RWPE2 (cell line): ENCODE data around the gene LRRC74B.

Source experiments
- ATAC-seq: fragments of 200-7000 bp; cut with Tn5 transposase; 3 replicates; pipeline ENCODE4 v1.9.1; 2021; ENCODE audit warnings: low read depth
- DNase-seq: peaks from one replicate; pipeline ENCODE4 v3.0.0-alpha.2; 2020; ENCODE audit warnings: low spot score
- H3K27ac ChIP-seq: fragments of 450-650 bp; 2 replicates; pipeline ENCODE4 v1.5.1; 2017; ENCODE audit warnings: mild to moderate bottlenecking; ENCODE audit not compliant: poor library complexity, severe bottlenecking
- H3K27me3 ChIP-seq: fragments of 250-450 bp; sonication (Bioruptor Pico); 2 replicates; pipeline ENCODE4 v1.5.1; 2021; ENCODE audit warnings: mild to moderate bottlenecking, moderate library complexity; ENCODE audit not compliant: insufficient read depth, poor library complexity, severe bottlenecking
- H3K36me3 ChIP-seq: fragments of 250-450 bp; sonication (Bioruptor Pico); 2 replicates; pipeline ENCODE4 v1.5.1; 2020; ENCODE audit warnings: low read depth, mild to moderate bottlenecking, moderate library complexity
- H3K4me1 ChIP-seq: fragments of 250-450 bp; sonication (Bioruptor Pico); 2 replicates; pipeline ENCODE4 v1.5.1; 2021; ENCODE audit warnings: mild to moderate bottlenecking, moderate library complexity; ENCODE audit not compliant: insufficient read depth, poor library complexity, severe bottlenecking
- H3K4me3 ChIP-seq: fragments of 250-450 bp; sonication (Bioruptor Pico); 2 replicates; pipeline ENCODE4 v1.5.1; 2021; ENCODE audit warnings: mild to moderate bottlenecking, moderate library complexity; ENCODE audit not compliant: severe bottlenecking
- H3K9me3 ChIP-seq: fragments of 250-450 bp; sonication (Bioruptor Pico); 2 replicates; pipeline ENCODE4 v1.5.1; 2021; ENCODE audit warnings: mild to moderate bottlenecking, moderate library complexity; ENCODE audit not compliant: severe bottlenecking
- TF ChIP-seq, protein P1 (sequence below): fragments of 450-650 bp; IDR thresholded peaks from one replicate; pipeline ENCODE4 v1.5.1; 2017; ENCODE audit warnings: mild to moderate bottlenecking, moderate library complexity; ENCODE audit not compliant: poor library complexity, severe bottlenecking

The LRRC74B gene

DNA sequence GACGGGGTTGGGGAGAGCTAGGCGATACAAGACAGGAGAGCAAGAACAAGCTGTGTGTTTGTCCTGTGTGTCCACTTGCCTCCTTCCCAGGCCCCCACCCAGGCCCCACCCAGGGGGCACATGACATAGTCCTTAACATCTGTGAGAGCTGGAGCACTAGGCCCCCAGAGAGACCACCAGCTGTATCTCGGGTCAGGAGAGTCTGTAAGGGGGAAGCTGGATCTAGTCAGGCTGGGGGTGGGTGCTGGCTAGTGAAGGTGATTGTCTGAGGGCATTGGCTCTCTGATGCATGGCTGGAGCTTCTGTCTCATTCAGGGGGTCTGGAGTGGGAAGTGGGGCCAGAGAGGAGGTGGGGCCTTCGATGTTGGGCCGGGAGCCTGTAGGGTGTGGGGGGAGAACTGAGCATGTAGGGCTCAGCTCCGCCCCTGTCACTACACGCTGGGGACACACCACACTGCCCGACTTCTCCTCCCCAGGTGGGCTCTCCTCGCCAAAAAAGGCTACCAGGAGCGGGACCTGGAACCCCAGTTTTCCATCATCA lies 30.2 kb upstream of the LRRC74B start:
- Histone ChIP-seq H3K9me3 (no peaks in the 10 kb centered on the region), H3K4me1 (peaks cover 6% of the 10 kb centered on the region), H3K27ac (peak overlapping the region; percentile 41), H3K4me3 (no peak overlapping the region), H3K27me3 (no peaks in the 10 kb centered on the region), H3K36me3 (no peaks in the 10 kb centered on the region)
- TF ChIP-seq, protein P1, sequence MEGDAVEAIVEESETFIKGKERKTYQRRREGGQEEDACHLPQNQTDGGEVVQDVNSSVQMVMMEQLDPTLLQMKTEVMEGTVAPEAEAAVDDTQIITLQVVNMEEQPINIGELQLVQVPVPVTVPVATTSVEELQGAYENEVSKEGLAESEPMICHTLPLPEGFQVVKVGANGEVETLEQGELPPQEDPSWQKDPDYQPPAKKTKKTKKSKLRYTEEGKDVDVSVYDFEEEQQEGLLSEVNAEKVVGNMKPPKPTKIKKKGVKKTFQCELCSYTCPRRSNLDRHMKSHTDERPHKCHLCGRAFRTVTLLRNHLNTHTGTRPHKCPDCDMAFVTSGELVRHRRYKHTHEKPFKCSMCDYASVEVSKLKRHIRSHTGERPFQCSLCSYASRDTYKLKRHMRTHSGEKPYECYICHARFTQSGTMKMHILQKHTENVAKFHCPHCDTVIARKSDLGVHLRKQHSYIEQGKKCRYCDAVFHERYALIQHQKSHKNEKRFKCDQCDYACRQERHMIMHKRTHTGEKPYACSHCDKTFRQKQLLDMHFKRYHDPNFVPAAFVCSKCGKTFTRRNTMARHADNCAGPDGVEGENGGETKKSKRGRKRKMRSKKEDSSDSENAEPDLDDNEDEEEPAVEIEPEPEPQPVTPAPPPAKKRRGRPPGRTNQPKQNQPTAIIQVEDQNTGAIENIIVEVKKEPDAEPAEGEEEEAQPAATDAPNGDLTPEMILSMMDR = no peak
- ATAC-seq (no peak), DNase-seq (no peak)

DNA sequence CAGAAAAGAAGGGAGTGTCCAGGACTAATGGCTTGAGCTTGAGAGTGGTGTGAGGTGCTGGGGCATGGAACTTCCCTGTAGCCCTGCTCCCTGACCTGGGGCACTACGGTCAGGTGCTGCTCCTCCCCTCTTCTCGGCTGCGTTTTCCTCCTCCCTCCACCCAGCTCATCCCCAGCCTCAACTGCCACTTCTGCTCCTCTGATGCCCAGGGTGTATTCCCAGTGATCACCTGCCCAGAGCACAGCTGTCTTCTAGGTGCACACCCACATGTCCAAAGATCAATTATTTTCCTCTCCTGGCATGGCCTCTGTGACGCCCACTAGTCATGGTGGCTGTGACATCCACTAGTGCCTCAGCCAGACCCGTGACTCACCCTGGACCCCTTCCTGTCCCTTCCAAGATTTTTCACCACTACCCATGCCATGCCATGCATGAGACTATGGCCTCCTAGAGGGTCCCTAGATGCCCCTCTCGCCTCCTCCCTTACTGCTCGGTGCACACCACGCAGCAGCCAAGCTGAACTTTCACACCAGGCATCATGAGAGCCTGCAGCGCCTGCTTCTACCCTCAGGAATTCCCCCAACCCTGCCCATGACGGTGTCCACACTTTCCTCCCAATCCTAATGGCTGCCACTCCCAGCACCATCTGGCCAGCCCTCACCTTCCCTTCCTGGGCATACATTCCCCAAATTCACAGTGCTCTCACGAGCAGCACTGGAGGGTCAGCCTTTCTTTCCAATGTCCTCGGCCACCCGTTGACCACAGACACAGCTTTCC lies 28.9 kb upstream of the LRRC74B start:
- H3K27me3 ChIP-seq = no peaks in the 10 kb centered on the region
- no peak for ATAC-seq

DNA sequence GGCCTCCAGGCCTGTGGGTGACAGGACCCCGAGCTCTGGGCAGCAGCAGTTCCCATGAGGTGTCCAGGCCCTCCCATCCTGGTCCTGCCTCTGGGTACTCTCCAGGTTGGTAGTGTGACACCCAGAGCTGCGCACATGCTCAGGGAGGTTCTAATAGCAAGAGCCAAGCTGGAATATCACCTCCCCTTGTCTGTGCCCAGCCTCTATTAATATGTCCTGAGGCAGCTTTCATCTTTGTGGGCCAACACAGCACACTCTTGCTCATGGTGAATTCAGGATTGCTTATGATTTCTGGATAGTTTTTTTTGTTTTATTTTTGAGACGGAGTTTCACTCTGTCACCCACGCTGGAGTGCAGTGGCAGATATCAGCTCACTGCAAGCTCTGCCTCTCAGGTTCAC lies 27.4 kb upstream of the LRRC74B start:
- peaks cover 6% of the 10 kb centered on the region for H3K4me1 ChIP-seq
- DNase-seq (no peak), ATAC-seq (no peak)
- TF ChIP-seq, protein P1 = no peak
- no peaks in the 10 kb centered on the region for H3K36me3 ChIP-seq
- H3K4me3 ChIP-seq = no peak overlapping the region
- no peaks in the 10 kb centered on the region for H3K27me3 ChIP-seq
- no peaks in the 10 kb centered on the region for H3K9me3 ChIP-seq
- no peak overlapping the region for H3K27ac ChIP-seq

More for the DNA sequence above, 28.9 kb upstream of the LRRC74B start:
- H3K4me1 ChIP-seq = peaks cover 6% of the 10 kb centered on the region
- no peak overlapping the region for H3K4me3 ChIP-seq
- H3K27ac ChIP-seq = no peak overlapping the region
- TF ChIP-seq, protein P1 = no peak
- no peak for DNase-seq
- no peaks in the 10 kb centered on the region for H3K36me3 ChIP-seq
- H3K9me3 ChIP-seq = no peaks in the 10 kb centered on the region

DNA sequence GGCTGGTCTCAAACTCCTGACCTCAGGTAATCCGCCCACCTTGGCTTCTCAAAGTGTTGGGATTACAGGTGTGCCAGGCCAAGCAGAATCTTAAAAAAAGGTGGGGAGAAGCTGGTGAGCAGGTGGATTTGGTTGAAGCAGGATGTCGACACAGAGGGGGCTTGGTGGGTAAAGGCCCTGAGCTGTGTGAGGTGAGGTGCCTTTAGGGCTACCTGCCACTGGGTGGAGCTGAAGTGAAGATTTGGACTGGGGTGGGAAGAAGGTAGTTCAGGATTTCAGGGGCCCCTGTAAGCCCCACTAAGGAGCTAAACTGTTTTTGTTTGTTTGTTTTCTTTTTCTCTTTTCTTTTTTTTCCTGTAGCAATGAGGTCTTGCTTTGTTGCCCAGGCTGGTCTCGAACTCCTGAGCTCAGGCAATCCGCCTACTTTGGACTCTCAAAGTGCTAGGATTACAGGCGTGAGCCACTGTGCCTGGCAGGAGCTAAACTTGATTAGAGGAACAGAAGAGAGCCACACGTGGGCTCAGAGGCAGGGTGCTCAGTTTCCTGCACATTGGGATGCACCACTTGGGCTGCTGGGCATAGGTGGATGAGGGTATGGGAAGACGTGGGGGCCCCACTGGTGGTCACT lies 24.8 kb upstream of the LRRC74B start:
- Histone ChIP-seq H3K27me3 (no peaks in the 10 kb centered on the region), H3K9me3 (no peaks in the 10 kb centered on the region), H3K4me1 (peaks cover 10% of the 10 kb centered on the region), H3K27ac (no peak overlapping the region), H3K4me3 (no peak overlapping the region), H3K36me3 (no peaks in the 10 kb centered on the region)
- DNase-seq (no peak), ATAC-seq (0 out of 3 replicates have a peak, but pooled peaks have one; percentile 40)
- TF ChIP-seq, protein P1 = peak; percentile 39
